ENCODE results near the gene DPY19L3. TPM values are rescaled to one million over a fixed set of nuclear protein-coding genes. Genes with fewer than 3 reads are reported as not detected.
A peak's percentile ranks its signal among the peaks of the same experiment; 100 is the strongest.

The DPY19L3 gene
- total RNA-seq, 2 donors from 2014 or later: 53.0 to 66.5 TPM

- Histone ChIP-seq H3K36me3 (no peaks in the 10 kb centered on the region), H3K4me1 (replicated peaks) (no peaks in the 10 kb centered on the region), H3K4me3 (no peak overlapping the region), H3K27ac (no peak overlapping the region), H3K9me3 (no peaks in the 10 kb centered on the region), H3K27me3 (replicated peaks; ENCODE audit: insufficient read depth) (no peaks in the 10 kb centered on the region)
- DNase-seq (ENCODE audit: low spot score): no peak
- 86% methylated on average over 6 of the region's 6 CpGs for WGBS
- intact Hi-C loops (cut with DNase I): no loop called here
- TF ChIP-seq, protein P1, sequence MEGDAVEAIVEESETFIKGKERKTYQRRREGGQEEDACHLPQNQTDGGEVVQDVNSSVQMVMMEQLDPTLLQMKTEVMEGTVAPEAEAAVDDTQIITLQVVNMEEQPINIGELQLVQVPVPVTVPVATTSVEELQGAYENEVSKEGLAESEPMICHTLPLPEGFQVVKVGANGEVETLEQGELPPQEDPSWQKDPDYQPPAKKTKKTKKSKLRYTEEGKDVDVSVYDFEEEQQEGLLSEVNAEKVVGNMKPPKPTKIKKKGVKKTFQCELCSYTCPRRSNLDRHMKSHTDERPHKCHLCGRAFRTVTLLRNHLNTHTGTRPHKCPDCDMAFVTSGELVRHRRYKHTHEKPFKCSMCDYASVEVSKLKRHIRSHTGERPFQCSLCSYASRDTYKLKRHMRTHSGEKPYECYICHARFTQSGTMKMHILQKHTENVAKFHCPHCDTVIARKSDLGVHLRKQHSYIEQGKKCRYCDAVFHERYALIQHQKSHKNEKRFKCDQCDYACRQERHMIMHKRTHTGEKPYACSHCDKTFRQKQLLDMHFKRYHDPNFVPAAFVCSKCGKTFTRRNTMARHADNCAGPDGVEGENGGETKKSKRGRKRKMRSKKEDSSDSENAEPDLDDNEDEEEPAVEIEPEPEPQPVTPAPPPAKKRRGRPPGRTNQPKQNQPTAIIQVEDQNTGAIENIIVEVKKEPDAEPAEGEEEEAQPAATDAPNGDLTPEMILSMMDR (IDR thresholded peaks at IDR 0.05): no peak
These were observed 9.4 kb upstream of the DPY19L3 start for GRCh38 chr19:32396046-32396652.

DNA sequence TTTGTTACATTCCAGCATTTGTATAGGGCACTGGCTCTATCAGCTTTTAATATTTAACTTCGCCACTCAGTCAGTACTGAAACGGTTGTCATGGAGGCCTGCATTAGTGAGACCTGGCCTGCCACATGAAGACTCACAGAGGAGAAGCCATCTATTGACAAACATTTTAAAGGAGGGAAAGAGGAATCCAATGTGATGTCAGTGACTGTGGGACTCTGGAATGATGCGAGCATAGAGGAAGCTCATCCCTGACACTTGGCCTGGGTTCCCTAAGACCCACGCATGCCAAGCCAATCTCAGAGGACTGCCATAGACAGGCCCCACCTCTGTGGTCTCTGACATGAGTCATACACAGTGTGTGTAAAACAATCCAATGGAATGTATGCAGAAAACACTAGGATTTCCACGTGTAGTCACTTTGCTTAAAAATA is 7.9 kb upstream of the DPY19L3 start:
- WGBS: 70% methylated on average over 5 of the region's 5 CpGs
- H3K4me1 ChIP-seq (replicated peaks): no peaks in the 10 kb centered on the region
- no peak overlapping the region for H3K4me3 ChIP-seq
- intact Hi-C loops (cut with DNase I): no loop called here
- no peak for TF ChIP-seq POLR2A (IDR thresholded peaks at IDR 0.05)
- no peaks in the 10 kb centered on the region for H3K36me3 ChIP-seq
- H3K27me3 ChIP-seq (replicated peaks; ENCODE audit: insufficient read depth): no peaks in the 10 kb centered on the region
- no peaks in the 10 kb centered on the region for H3K9me3 ChIP-seq
- H3K27ac ChIP-seq: no peak overlapping the region
- no peak for DNase-seq (ENCODE audit: low spot score)

GRCh38 chr19:32401992-32402391 is 3.6 kb upstream of the DPY19L3 start:
- no peak for TF ChIP-seq POLR2A (IDR thresholded peaks at IDR 0.05)
- TF ChIP-seq, protein P1 (IDR thresholded peaks at IDR 0.05): no peak
- no peak for TF ChIP-seq POLR2AphosphoS5 (IDR thresholded peaks at IDR 0.05)
- H3K36me3 ChIP-seq: no peaks in the 10 kb centered on the region
- H3K9me3 ChIP-seq: no peaks in the 10 kb centered on the region
- WGBS: 89% methylated on average over 1 of the region's 1 CpG
- no peaks in the 10 kb centered on the region for H3K27me3 ChIP-seq (replicated peaks; ENCODE audit: insufficient read depth)
- no peak for DNase-seq (ENCODE audit: low spot score)
- H3K27ac ChIP-seq: no peak overlapping the region
- H3K4me3 ChIP-seq: no peak overlapping the region
- no peaks in the 10 kb centered on the region for H3K4me1 ChIP-seq (replicated peaks)
- intact Hi-C loops (cut with DNase I): loop anchor here (10.0 kb wide), 1 partner anchor 273 kb away; the partner anchor contains the start of genes ANKRD27 and RGS9BP

GRCh38 chr19:32403291-32403995 is 2.1 kb upstream of the DPY19L3 start:
- H3K27ac ChIP-seq: no peak overlapping the region
- TF ChIP-seq POLR2A (IDR thresholded peaks at IDR 0.05): no peak
- TF ChIP-seq, protein P1 (IDR thresholded peaks at IDR 0.05): no peak
- no peak for TF ChIP-seq POLR2AphosphoS5 (IDR thresholded peaks at IDR 0.05)
- intact Hi-C loops (cut with DNase I): loop anchor here (10.0 kb wide), 1 partner anchor 271 kb away; the partner anchor contains the start of genes ANKRD27 and RGS9BP
- DNase-seq (ENCODE audit: low spot score): no peak
- no peaks in the 10 kb centered on the region for H3K27me3 ChIP-seq (replicated peaks; ENCODE audit: insufficient read depth)
- no peaks in the 10 kb centered on the region for H3K9me3 ChIP-seq
- H3K4me1 ChIP-seq (replicated peaks): peaks cover 5% of the 10 kb centered on the region
- 83% methylated on average over 5 of the region's 5 CpGs for WGBS
- no peaks in the 10 kb centered on the region for H3K36me3 ChIP-seq
- H3K4me3 ChIP-seq: no peak overlapping the region

GRCh38 chr19:32404213-32404932 is 1.2 kb upstream of the DPY19L3 start:
- TF ChIP-seq, protein P1 (IDR thresholded peaks at IDR 0.05): no peak
- TF ChIP-seq POLR2A (IDR thresholded peaks at IDR 0.05) (no peak), POLR2AphosphoS5 (IDR thresholded peaks at IDR 0.05) (no peak)
- H3K27me3 ChIP-seq (replicated peaks; ENCODE audit: insufficient read depth): no peaks in the 10 kb centered on the region
- peak overlapping the region; percentile 99 for H3K4me3 ChIP-seq
- no peak for DNase-seq (ENCODE audit: low spot score)
- H3K4me1 ChIP-seq (replicated peaks): peaks cover 5% of the 10 kb centered on the region
- intact Hi-C loops (cut with DNase I): loop anchor here (10.0 kb wide), 1 partner anchor 270 kb away; the partner anchor contains the start of genes ANKRD27 and RGS9BP
- 62% methylated on average over 20 of the region's 20 CpGs for WGBS
- H3K27ac ChIP-seq: peak overlapping the region; percentile 98 to 99
- H3K9me3 ChIP-seq: no peaks in the 10 kb centered on the region
- no peaks in the 10 kb centered on the region for H3K36me3 ChIP-seq
